ENCODE results near the gene EPB41L2. TPM values are rescaled to one million over a fixed set of nuclear protein-coding genes. Genes with fewer than 3 reads are reported as not detected.
A peak's percentile ranks its signal among the peaks of the same experiment; 100 is the strongest.
"Not testable (repeated sequence)": the region's sequence is repeated elsewhere in the genome, so short reads cannot be mapped to it uniquely, and the experiment has no call there.

EPB41L2 gene
- total RNA-seq, 2 donors from 2014 or later, result 99.6 to 110 TPM

GRCh38 chr6:130947464-130947863, 115.6 kb downstream of the EPB41L2 start:
- H3K36me3 ChIP-seq, result no peaks in the 10 kb centered on the region
- no peaks in the 10 kb centered on the region for H3K9me3 ChIP-seq
- H3K4me1 ChIP-seq (ENCODE audit: control insufficient read depth in 1 of 2, low read depth in 2 of 2), result peaks cover 29% of the 10 kb centered on the region in 2 donors
- TF ChIP-seq, protein P1, sequence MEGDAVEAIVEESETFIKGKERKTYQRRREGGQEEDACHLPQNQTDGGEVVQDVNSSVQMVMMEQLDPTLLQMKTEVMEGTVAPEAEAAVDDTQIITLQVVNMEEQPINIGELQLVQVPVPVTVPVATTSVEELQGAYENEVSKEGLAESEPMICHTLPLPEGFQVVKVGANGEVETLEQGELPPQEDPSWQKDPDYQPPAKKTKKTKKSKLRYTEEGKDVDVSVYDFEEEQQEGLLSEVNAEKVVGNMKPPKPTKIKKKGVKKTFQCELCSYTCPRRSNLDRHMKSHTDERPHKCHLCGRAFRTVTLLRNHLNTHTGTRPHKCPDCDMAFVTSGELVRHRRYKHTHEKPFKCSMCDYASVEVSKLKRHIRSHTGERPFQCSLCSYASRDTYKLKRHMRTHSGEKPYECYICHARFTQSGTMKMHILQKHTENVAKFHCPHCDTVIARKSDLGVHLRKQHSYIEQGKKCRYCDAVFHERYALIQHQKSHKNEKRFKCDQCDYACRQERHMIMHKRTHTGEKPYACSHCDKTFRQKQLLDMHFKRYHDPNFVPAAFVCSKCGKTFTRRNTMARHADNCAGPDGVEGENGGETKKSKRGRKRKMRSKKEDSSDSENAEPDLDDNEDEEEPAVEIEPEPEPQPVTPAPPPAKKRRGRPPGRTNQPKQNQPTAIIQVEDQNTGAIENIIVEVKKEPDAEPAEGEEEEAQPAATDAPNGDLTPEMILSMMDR (IDR thresholded peaks at IDR 0.05), result no peak
- H3K27ac ChIP-seq, result no peak overlapping the region
- H3K4me3 ChIP-seq, result no peak overlapping the region
- no peak for DNase-seq (ENCODE audit: low spot score)
- H3K27me3 ChIP-seq (replicated peaks; ENCODE audit: insufficient read depth), result no peaks in the 10 kb centered on the region
- no peak for ATAC-seq (ENCODE audit: insufficient number of reproducible peaks, low FRiP score, low read depth)

- Histone ChIP-seq H3K27me3 (replicated peaks; ENCODE audit: insufficient read depth) (no peaks in the 10 kb centered on the region), H3K9me3 (no peaks in the 10 kb centered on the region), H3K4me3 (peak overlapping the region; percentile 47), H3K36me3 (no peaks in the 10 kb centered on the region), H3K27ac (peak overlapping the region; percentile 1 to 50), H3K4me1 (ENCODE audit: control insufficient read depth in 1 of 2, low read depth in 2 of 2) (peaks cover 29% of the 10 kb centered on the region in 2 donors)
- DNase-seq (ENCODE audit: low spot score), result no peak
- TF ChIP-seq, protein P1 (IDR thresholded peaks at IDR 0.05), result no peak
- no peak for ATAC-seq (ENCODE audit: insufficient number of reproducible peaks, low FRiP score, low read depth)
Observed at GRCh38 chr6:130946076-130946475, 117.0 kb downstream of the EPB41L2 start.

- ATAC-seq (ENCODE audit: insufficient number of reproducible peaks, low FRiP score, low read depth), result no peak
- Histone ChIP-seq H3K27me3 (replicated peaks; ENCODE audit: insufficient read depth) (no peaks in the 10 kb centered on the region), H3K27ac (peak overlapping the region; percentile 1 to 50)
Observed at GRCh38 chr6:130945401-130945919, 117.6 kb downstream of the EPB41L2 start.

DNA sequence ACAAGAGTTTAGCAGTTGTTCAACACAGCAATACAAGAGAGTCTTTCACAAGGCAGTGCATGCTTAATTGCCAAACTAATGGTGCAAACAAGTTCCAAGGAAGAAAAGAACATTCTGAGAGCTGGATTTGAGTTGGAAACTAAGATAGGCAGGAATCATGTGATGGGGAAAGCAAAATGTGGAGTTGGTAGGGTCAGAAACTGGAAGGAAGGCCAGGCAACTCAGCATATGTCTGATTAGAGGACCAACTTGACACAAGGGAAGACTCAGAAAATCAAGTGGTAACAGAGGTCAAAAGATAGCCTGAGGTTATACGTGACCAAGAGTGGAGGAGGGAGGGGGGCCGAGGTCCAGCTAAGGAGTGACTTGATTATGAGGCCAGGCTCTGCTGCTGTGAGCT, 118.6 kb downstream of the EPB41L2 start:
- ATAC-seq (ENCODE audit: insufficient number of reproducible peaks, low FRiP score, low read depth), result no peak
- TF ChIP-seq, protein P1 (IDR thresholded peaks at IDR 0.05), result no peak
- no peak overlapping the region for H3K27ac ChIP-seq
- H3K27me3 ChIP-seq (replicated peaks; ENCODE audit: insufficient read depth), result no peaks in the 10 kb centered on the region
- H3K9me3 ChIP-seq, result no peaks in the 10 kb centered on the region
- H3K36me3 ChIP-seq, result no peaks in the 10 kb centered on the region
- H3K4me3 ChIP-seq, result no peak overlapping the region
- no peak for DNase-seq (ENCODE audit: low spot score)
- H3K4me1 ChIP-seq (ENCODE audit: control insufficient read depth in 1 of 2, low read depth in 2 of 2), result peaks cover 29% of the 10 kb centered on the region in 2 donors

More at GRCh38 chr6:130945401-130945919, 117.6 kb downstream of the EPB41L2 start:
- Histone ChIP-seq H3K9me3 (no peaks in the 10 kb centered on the region), H3K4me3 (peak overlapping the region; percentile 47), H3K36me3 (no peaks in the 10 kb centered on the region), H3K4me1 (ENCODE audit: control insufficient read depth in 1 of 2, low read depth in 2 of 2) (peaks cover 29% of the 10 kb centered on the region in 2 donors)
- TF ChIP-seq, protein P1 (IDR thresholded peaks at IDR 0.05), result no peak
- no peak for DNase-seq (ENCODE audit: low spot score)

DNA sequence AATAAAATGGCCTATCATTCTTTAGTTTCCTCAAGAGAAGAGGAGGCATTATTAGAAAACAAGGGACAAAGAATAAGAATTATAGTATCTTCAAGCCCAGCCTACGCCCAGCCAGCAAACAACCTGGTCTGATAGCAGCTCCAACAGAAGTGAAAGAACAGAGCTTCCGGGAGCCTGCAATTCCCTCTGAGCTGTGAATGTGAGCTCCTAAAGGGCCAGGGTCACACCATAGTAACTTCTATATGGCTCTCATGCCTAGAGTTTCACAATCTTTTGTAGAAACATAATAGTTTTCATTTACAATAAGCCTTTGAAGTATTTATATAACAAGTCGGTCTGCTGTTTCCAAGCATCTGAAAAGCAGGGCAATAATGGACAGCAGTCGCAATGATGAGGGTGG, 119.3 kb downstream of the EPB41L2 start:
- Histone ChIP-seq H3K9me3 (no peaks in the 10 kb centered on the region), H3K4me3 (no peak overlapping the region), H3K36me3 (no peaks in the 10 kb centered on the region), H3K4me1 (ENCODE audit: control insufficient read depth in 1 of 2, low read depth in 2 of 2) (peaks cover 29% of the 10 kb centered on the region in 2 donors), H3K27ac (no peak overlapping the region), H3K27me3 (replicated peaks; ENCODE audit: insufficient read depth) (no peaks in the 10 kb centered on the region)
- DNase-seq (ENCODE audit: low spot score) (no peak), ATAC-seq (ENCODE audit: insufficient number of reproducible peaks, low FRiP score, low read depth) (no peak)
- TF ChIP-seq, protein P1 (IDR thresholded peaks at IDR 0.05), result no peak

DNA sequence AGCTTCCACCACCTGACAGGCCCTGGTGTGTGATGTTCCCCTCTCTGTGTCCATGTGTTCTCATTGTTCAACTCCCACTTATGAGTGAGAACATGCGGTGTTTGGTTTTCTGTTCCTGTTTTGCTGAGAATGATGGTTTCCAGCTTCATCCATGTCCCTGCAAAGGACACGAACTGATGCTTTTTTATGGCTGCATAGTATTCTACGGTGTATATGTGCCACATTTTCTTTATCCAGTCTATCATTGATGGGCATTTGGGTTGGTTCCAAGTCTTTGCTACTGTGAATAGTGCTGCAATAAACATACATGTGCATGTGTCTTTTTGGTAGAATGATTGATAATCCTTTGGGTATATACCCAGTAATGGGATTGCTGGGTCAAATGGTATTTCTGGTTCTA, 120.3 kb downstream of the EPB41L2 start:
- H3K27ac ChIP-seq; DNase-seq (ENCODE audit: low spot score); H3K9me3 ChIP-seq; H3K27me3 ChIP-seq (replicated peaks; ENCODE audit: insufficient read depth); H3K36me3 ChIP-seq; H3K4me3 ChIP-seq; ATAC-seq (ENCODE audit: insufficient number of reproducible peaks, low FRiP score, low read depth): not testable (repeated sequence)
- H3K4me1 ChIP-seq (ENCODE audit: control insufficient read depth in 1 of 2, low read depth in 2 of 2), result peaks cover 29% of the 10 kb centered on the region in 2 donors
